VCaP (cell line): ENCODE measurements around the gene OR2L8.
"Not testable (repeated sequence)": the region's sequence is repeated elsewhere in the genome, so short reads cannot be mapped to it uniquely, and the experiment has no call there.

Experiments used
- H3K27ac ChIP-seq: fragments of 450-650 bp; 2 replicates; pipeline ENCODE4 v1.5.1; 2017
- CTCF ChIP-seq: fragments of 450-650 bp; conservative IDR thresholded peaks from 2 replicates; pipeline ENCODE4 v1.5.1; 2017; ENCODE audit warnings: mild to moderate bottlenecking, moderate library complexity

OR2L8 gene

GRCh38 chr1:247936965-247937734, 11.5 kb upstream of the OR2L8 start:
- peak; percentile 69 for TF ChIP-seq CTCF
- H3K27ac ChIP-seq: not testable (repeated sequence)

GRCh38 chr1:247942624-247943023, 6.0 kb upstream of the OR2L8 start:
- no peak overlapping the region for H3K27ac ChIP-seq
- no peak for TF ChIP-seq CTCF

GRCh38 chr1:247953408-247953807, 4.8 kb downstream of the OR2L8 start:
- TF ChIP-seq CTCF: no peak
- H3K27ac ChIP-seq: no peak overlapping the region

- TF ChIP-seq CTCF: no peak
- no peak overlapping the region for H3K27ac ChIP-seq
Observed at GRCh38 chr1:247961791-247962190, 13.1 kb downstream of the OR2L8 start.

DNA sequence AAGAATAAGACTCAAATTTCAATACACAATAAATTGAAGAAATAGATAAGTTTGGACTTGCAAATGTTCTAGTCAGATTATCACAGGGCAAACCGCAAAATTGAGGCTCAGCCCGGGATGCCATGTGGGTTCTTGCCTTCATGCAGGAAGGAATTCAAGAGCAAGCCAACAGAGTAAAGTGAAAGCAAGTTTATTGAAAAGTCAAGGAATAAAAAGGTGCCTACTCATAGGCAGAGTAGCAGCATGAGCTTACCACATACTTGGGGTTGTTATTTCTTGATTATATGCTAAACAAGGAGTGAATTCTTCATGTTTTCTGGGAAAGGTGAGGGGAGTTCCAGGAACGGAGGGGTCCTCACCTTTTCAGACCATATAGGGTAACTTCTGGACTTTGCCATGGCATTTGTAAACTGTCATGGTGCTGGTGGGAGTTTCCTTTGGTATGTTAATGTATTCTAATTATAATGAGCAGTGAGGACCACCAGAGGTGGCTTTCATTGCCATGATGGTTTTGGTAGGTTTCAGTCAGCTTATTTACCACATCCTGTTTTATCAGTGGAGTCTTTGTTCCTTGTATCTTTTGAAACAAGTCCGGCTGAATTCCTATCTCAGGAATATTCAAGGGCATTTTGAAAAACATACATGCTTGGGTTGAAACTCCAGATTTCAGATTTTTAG, 14.4 kb downstream of the OR2L8 start:
- TF ChIP-seq CTCF: no peak
- H3K27ac ChIP-seq: no peak overlapping the region

GRCh38 chr1:247964933-247965332, 16.3 kb downstream of the OR2L8 start, which contains the start of gene OR2AK2:
OR2AK2 (plus strand) TSS chr1:247965233; CDS start chr1:247965377, 144 bp downstream.
- no peak for TF ChIP-seq CTCF
- no peak within 1 kb of the TSS for H3K27ac ChIP-seq

DNA sequence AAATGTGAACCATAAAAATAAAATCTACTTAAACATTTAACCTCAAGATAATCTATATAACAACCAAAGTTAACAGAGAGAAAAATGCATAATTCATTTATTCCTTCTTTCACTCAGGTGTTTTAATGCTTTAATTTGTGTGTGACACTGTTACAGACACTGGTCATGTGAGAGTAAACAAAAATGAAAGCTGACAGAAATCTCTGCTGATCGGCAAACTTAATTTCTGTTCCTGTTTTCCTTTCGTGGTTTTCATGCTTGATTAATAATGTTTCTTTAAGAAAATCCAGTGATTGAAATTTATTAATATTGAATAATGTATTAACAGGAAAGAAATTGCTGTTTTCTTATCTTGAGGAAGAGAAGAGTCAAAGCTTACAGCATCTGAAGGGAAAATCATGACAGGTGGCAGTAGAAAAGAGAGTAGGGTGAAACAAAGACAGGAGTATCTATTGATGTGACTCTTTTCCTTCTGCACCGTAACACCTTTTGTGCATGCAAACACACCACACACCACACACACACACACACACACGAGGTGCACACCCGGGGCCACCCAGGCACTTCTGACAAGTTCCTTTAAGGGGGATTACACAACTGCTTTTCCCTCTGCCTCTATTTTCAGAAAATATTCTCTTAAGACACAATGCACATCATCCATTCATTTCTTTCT, 18.0 kb downstream of the OR2L8 start:
- H3K27ac ChIP-seq: no peak overlapping the region
- TF ChIP-seq CTCF: no peak
